Astrocyte (in vitro differentiated cells and primary cell): ENCODE data around the gene ARVCF. TPM values are rescaled to one million over a fixed set of nuclear protein-coding genes. Genes with fewer than 3 reads are reported as not detected.

Experiments
- DNase-seq: peaks from one replicate; pipeline ENCODE4 v3.0.0-alpha.2; 2010; ENCODE audit warnings: low read depth
- FAIRE-seq: peaks from 2 replicates; lab custom pipeline; 2011; peaks lifted over from hg19 to GRCh38; lab: Jason Lieb, UNC
- H2AFZ ChIP-seq: 2 replicates; pipeline ENCODE4 v1.6.0; 2012; ENCODE audit warnings: low read depth, low read length, inconsistent platforms
- H3K27ac ChIP-seq: 2 replicates; pipeline ENCODE4 v1.5.1; 2011; ENCODE audit warnings: low read depth, low read length, inconsistent platforms
- H3K27me3 ChIP-seq: 2 replicates; pipeline ENCODE4 v1.6.0; 2011; ENCODE audit warnings: low read length, inconsistent platforms; ENCODE audit not compliant: insufficient read depth
- H3K36me3 ChIP-seq: 2 replicates; pipeline ENCODE4 v1.5.1; 2011; ENCODE audit warnings: low read length, inconsistent platforms; ENCODE audit not compliant: insufficient read depth
- H3K4me1 ChIP-seq: 2 replicates; pipeline ENCODE4 v1.5.1; 2011; ENCODE audit warnings: low read length, inconsistent platforms; ENCODE audit not compliant: insufficient read depth
- H3K4me2 ChIP-seq: 2 replicates; pipeline ENCODE4 v1.6.0; 2012; ENCODE audit warnings: low read length, inconsistent platforms
- H3K4me3 ChIP-seq: 2 replicates; pipeline ENCODE4 v1.5.1; 2011; ENCODE audit warnings: low read depth, mild to moderate bottlenecking, low read length, inconsistent platforms; ENCODE audit not compliant: insufficient read depth
- H3K79me2 ChIP-seq: 2 replicates; pipeline ENCODE4 v1.6.0; 2012; ENCODE audit warnings: mild to moderate bottlenecking, low read length, inconsistent platforms; ENCODE audit not compliant: insufficient read depth
- H3K9ac ChIP-seq: 2 replicates; pipeline ENCODE4 v1.6.0; 2012; ENCODE audit warnings: mild to moderate bottlenecking, low read length, inconsistent platforms
- H3K9me3 ChIP-seq: 2 replicates; pipeline ENCODE4 v1.5.1; 2012; ENCODE audit warnings: low read depth, mild to moderate bottlenecking, low read length, inconsistent platforms; ENCODE audit not compliant: insufficient read depth
- H4K20me1 ChIP-seq: 2 replicates; pipeline ENCODE4 v1.6.0; 2012; ENCODE audit warnings: low read length, inconsistent platforms; ENCODE audit not compliant: insufficient read depth
- H3K27ac Mint-ChIP-seq: one replicate; pipeline ENCODE4 v1.8.0; 2021; ENCODE audit warnings: mild to moderate bottlenecking, mixed read lengths; ENCODE audit not compliant: unreplicated experiment
- H3K27me3 Mint-ChIP-seq: one replicate; pipeline ENCODE4 v1.8.0; 2021; ENCODE audit warnings: low read depth, mixed read lengths; ENCODE audit not compliant: unreplicated experiment
- H3K36me3 Mint-ChIP-seq: one replicate; pipeline ENCODE4 v1.8.0; 2021; ENCODE audit warnings: low read depth, mixed read lengths; ENCODE audit not compliant: unreplicated experiment
- H3K4me1 Mint-ChIP-seq: one replicate; pipeline ENCODE4 v1.8.0; 2021; ENCODE audit warnings: low read depth, mixed read lengths; ENCODE audit not compliant: unreplicated experiment
- H3K4me3 Mint-ChIP-seq: one replicate; pipeline ENCODE4 v1.8.0; 2021; ENCODE audit warnings: mild to moderate bottlenecking, moderate library complexity, mixed read lengths; ENCODE audit not compliant: unreplicated experiment
- H3K9me3 Mint-ChIP-seq: one replicate; pipeline ENCODE4 v1.8.0; 2021; ENCODE audit warnings: mild to moderate bottlenecking, mixed read lengths; ENCODE audit not compliant: unreplicated experiment
- CTCF ChIP-seq: IDR thresholded peaks from 2 replicates; pipeline ENCODE4 v1.5.1; 2011; ENCODE audit warnings: low read depth, mild to moderate bottlenecking, inconsistent platforms, low read length, moderate library complexity; ENCODE audit not compliant: insufficient read depth
- EZH2 ChIP-seq: IDR thresholded peaks from 2 replicates; pipeline ENCODE4 v1.6.1; 2012; ENCODE audit warnings: mild to moderate bottlenecking, low read length, inconsistent platforms; ENCODE audit not compliant: insufficient read depth
- total RNA-seq: library from RNA; stranded (reverse); gene quantifications from 2 replicates; pipeline ENCODE4 v1.2.1, GENCODE V29; 2021

The ARVCF gene
- total RNA-seq, 1 donor from 2014 or later = 17.9 TPM

GRCh38 chr22:20053407-20054033 lies 36.9 kb upstream of the ARVCF start:
- no peaks in the 10 kb centered on the region for H3K4me1 ChIP-seq
- DNase-seq (no peak), FAIRE-seq (no peak)
- H3K79me2 ChIP-seq = no peaks in the 10 kb centered on the region
- no peaks in the 10 kb centered on the region for H3K36me3 ChIP-seq
- Mint-ChIP-seq H3K9me3 (peaks cover 2% of the 10 kb centered on the region), H3K27me3 (no peaks in the 10 kb centered on the region), H3K4me1 (no peaks in the 10 kb centered on the region), H3K27ac (no peak overlapping the region), H3K4me3 (no peak overlapping the region), H3K36me3 (peaks cover 25% of the 10 kb centered on the region)
- no peak overlapping the region for H3K27ac ChIP-seq
- TF ChIP-seq CTCF (no peak), EZH2 (no peak)
- no peaks in the 10 kb centered on the region for H4K20me1 ChIP-seq
- H3K27me3 ChIP-seq = no peaks in the 10 kb centered on the region
- no peaks in the 10 kb centered on the region for H3K9me3 ChIP-seq
- H2AFZ ChIP-seq = no peak overlapping the region
- H3K4me3 ChIP-seq = no peak overlapping the region
- no peak overlapping the region for H3K4me2 ChIP-seq
- no peak overlapping the region for H3K9ac ChIP-seq

- H3K4me3 ChIP-seq = no peak overlapping the region
- Mint-ChIP-seq H3K4me1 (no peaks in the 10 kb centered on the region), H3K9me3 (peaks cover 2% of the 10 kb centered on the region), H3K36me3 (peaks cover 29% of the 10 kb centered on the region), H3K4me3 (no peak overlapping the region), H3K27ac (no peak overlapping the region), H3K27me3 (no peaks in the 10 kb centered on the region)
- no peak overlapping the region for H2AFZ ChIP-seq
- FAIRE-seq (no peak), DNase-seq (no peak)
- H4K20me1 ChIP-seq = no peaks in the 10 kb centered on the region
- no peaks in the 10 kb centered on the region for H3K9me3 ChIP-seq
- TF ChIP-seq CTCF (no peak), EZH2 (no peak)
- no peaks in the 10 kb centered on the region for H3K4me1 ChIP-seq
- H3K79me2 ChIP-seq = no peaks in the 10 kb centered on the region
- no peaks in the 10 kb centered on the region for H3K36me3 ChIP-seq
- no peak overlapping the region for H3K4me2 ChIP-seq
- H3K27me3 ChIP-seq = no peaks in the 10 kb centered on the region
- no peak overlapping the region for H3K9ac ChIP-seq
- H3K27ac ChIP-seq = no peak overlapping the region
These were observed 36.0 kb upstream of the ARVCF start for GRCh38 chr22:20052309-20053259.
